GM18526 (cell line): Measurements from ENCODE around the gene MAZ.

ENCODE experiments used
- POLR2A ChIP-seq: IDR thresholded peaks from 3 replicates; pipeline ENCODE4 v1.6.1; 2011; ENCODE audit not compliant: insufficient read length; ENCODE audit errors: extremely low read depth

The MAZ gene

DNA sequence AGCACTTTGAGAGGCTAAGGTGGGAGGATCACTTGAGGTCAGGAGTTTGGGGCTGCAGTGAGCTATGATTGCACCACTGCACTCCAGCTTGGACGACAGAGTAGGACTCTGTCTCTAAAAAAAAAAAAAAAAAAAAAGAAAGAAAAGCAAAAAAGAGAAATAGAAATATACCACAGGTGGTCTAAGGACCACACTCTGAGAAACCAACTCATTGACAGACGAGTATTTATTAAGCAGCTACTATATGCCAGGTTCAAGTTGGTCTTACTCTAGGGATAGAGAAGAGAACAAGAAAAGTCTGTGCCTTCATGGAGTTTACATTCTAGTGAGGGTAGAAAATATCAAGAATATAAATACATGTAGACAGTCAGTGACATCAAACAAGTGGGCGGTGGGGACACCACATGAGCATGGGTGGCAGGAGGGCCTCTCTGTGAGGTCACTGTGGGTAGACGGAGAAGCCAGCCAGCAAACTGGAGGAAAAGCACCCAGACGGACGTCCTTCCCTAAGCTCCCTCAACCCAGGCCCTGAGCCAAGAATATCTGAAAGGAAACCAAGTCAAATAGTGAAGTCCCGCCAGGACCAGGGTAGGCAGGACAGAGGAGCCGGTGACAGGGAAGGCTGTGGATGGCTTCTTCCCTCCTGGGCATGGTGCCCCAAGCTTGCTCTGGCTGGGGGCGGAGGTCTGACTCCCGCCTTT lies 52.0 kb downstream of the MAZ start:
- TF ChIP-seq POLR2A, result no peak

DNA sequence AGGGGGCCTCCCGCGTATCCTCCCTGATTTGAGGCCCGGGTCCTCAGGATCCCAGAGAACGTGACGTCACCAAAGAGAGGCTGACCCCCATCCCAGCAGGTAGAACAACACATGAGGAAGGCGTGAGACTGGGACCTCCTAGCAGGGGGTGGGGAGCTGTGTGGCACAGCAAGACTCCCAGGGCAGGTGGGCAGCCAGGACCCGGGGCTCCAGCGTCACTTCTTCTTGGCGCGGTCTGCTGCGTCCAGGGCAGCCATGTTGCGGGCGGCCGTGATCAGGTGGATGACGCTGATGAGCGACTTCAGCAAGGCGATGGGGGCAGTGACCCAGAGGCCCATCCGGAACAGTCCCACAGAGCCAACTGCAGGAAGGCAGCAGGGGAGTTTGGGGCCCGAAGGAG lies 52.6 kb downstream of the MAZ start:
- no peak for TF ChIP-seq POLR2A

- no peak for TF ChIP-seq POLR2A
These were observed 53.9 kb downstream of the MAZ start for GRCh38 chr16:29860218-29860617.
